Measurements from ENCODE around the gene BOC. TPM values are rescaled to one million over a fixed set of nuclear protein-coding genes. Genes with fewer than 3 reads are reported as not detected.

BOC gene
- total RNA-seq, 1 donor: 22.8 TPM

- DNase-seq (ENCODE audit: insufficient read length, low spot score, missing footprints): peak; percentile 97
These were observed 64.8 kb downstream of the BOC start for GRCh38 chr3:113275929-113276750.

DNA sequence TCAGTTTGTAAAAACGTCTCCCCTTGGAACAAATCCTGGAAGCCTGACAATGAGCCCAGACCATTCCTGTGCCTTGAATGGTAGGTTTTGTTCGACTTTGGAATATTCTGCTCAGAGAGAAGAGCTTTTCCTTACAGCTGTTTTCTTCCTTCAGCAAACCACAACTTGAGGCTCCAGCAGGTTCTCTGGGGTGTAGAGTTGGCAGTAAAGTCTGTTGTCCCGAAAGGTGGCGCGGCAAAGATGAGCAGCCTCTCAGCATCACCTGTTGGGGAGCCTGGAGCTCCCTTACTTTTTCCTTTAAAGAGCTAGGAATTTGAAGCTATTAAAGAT, 65.4 kb downstream of the BOC start:
- Histone ChIP-seq H3K9me3 (ENCODE audit: low read depth, low read length) (no peaks in the 10 kb centered on the region), H3K27ac (ENCODE audit: low read depth, low read length) (peak overlapping the region; percentile 84), H3K79me2 (ENCODE audit: insufficient read depth, low read length) (no peaks in the 10 kb centered on the region), H3K4me2 (ENCODE audit: insufficient read depth, low read length) (peak overlapping the region; percentile 73), H3K36me3 (ENCODE audit: insufficient read depth, low read length) (peaks cover 9% of the 10 kb centered on the region), H3K4me3 (ENCODE audit: insufficient read depth, low read length) (peak overlapping the region; percentile 64), H3K4me1 (ENCODE audit: insufficient read depth, low read length) (peaks cover 14% of the 10 kb centered on the region), H4K20me1 (ENCODE audit: insufficient read depth, low read length) (no peaks in the 10 kb centered on the region), H3K27me3 (ENCODE audit: insufficient read depth, low read length) (no peaks in the 10 kb centered on the region), H2AFZ (ENCODE audit: low read length) (peak overlapping the region; percentile 80)
- no peak for TF ChIP-seq CTCF (IDR thresholded peaks at IDR 0.05; ENCODE audit: extremely low read depth, low read depth, low read length)
- DNase-seq (ENCODE audit: insufficient read length, low spot score, missing footprints): no peak

More at GRCh38 chr3:113275929-113276750, 64.8 kb downstream of the BOC start:
- Histone ChIP-seq H3K36me3 (ENCODE audit: insufficient read depth, low read length) (peaks cover 9% of the 10 kb centered on the region), H3K4me2 (ENCODE audit: insufficient read depth, low read length) (peak overlapping the region; percentile 73), H3K79me2 (ENCODE audit: insufficient read depth, low read length) (no peaks in the 10 kb centered on the region), H3K27me3 (ENCODE audit: insufficient read depth, low read length) (no peaks in the 10 kb centered on the region), H3K4me1 (ENCODE audit: insufficient read depth, low read length) (peaks cover 14% of the 10 kb centered on the region), H4K20me1 (ENCODE audit: insufficient read depth, low read length) (no peaks in the 10 kb centered on the region), H3K4me3 (ENCODE audit: insufficient read depth, low read length) (peak overlapping the region; percentile 64), H2AFZ (ENCODE audit: low read length) (peak overlapping the region; percentile 80), H3K9me3 (ENCODE audit: low read depth, low read length) (no peaks in the 10 kb centered on the region), H3K27ac (ENCODE audit: low read depth, low read length) (peak overlapping the region; percentile 84)
- peak; percentile 32 for TF ChIP-seq CTCF (IDR thresholded peaks at IDR 0.05; ENCODE audit: extremely low read depth, low read depth, low read length)

DNA sequence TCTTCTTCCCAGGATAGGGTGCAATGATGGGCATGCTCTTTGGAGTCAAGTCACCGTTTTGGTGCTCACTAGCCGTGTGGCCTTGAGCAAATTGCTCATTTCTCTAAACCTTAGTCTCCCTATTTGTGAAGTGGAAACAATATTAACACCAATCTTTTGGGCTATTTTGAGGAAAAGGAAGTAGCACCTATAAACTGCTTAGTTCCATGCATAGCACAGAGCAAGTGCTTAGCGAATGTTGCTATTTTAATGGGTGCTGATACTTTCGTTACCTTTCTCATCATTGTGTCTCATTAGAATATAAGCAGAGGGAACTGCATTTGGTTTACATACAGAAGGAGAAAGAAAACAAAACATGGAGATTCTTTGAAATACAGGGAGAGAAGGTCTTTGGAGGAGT, 66.1 kb downstream of the BOC start:
- Histone ChIP-seq H3K27me3 (ENCODE audit: insufficient read depth, low read length) (no peaks in the 10 kb centered on the region), H3K4me2 (ENCODE audit: insufficient read depth, low read length) (no peak overlapping the region), H3K79me2 (ENCODE audit: insufficient read depth, low read length) (no peaks in the 10 kb centered on the region), H3K4me1 (ENCODE audit: insufficient read depth, low read length) (peaks cover 14% of the 10 kb centered on the region), H3K4me3 (ENCODE audit: insufficient read depth, low read length) (no peak overlapping the region), H2AFZ (ENCODE audit: low read length) (no peak overlapping the region), H3K9me3 (ENCODE audit: low read depth, low read length) (no peaks in the 10 kb centered on the region), H3K27ac (ENCODE audit: low read depth, low read length) (no peak overlapping the region), H4K20me1 (ENCODE audit: insufficient read depth, low read length) (no peaks in the 10 kb centered on the region), H3K36me3 (ENCODE audit: insufficient read depth, low read length) (peaks cover 9% of the 10 kb centered on the region)
- no peak for TF ChIP-seq CTCF (IDR thresholded peaks at IDR 0.05; ENCODE audit: extremely low read depth, low read depth, low read length)
- DNase-seq (ENCODE audit: insufficient read length, low spot score, missing footprints): no peak

GRCh38 chr3:113277941-113278598, 66.7 kb downstream of the BOC start:
- Histone ChIP-seq H3K79me2 (ENCODE audit: insufficient read depth, low read length) (no peaks in the 10 kb centered on the region), H3K36me3 (ENCODE audit: insufficient read depth, low read length) (peaks cover 9% of the 10 kb centered on the region), H3K4me1 (ENCODE audit: insufficient read depth, low read length) (peaks cover 14% of the 10 kb centered on the region), H3K9me3 (ENCODE audit: low read depth, low read length) (no peaks in the 10 kb centered on the region), H3K4me2 (ENCODE audit: insufficient read depth, low read length) (no peak overlapping the region), H2AFZ (ENCODE audit: low read length) (no peak overlapping the region), H3K27ac (ENCODE audit: low read depth, low read length) (no peak overlapping the region), H3K27me3 (ENCODE audit: insufficient read depth, low read length) (no peaks in the 10 kb centered on the region), H3K4me3 (ENCODE audit: insufficient read depth, low read length) (no peak overlapping the region), H4K20me1 (ENCODE audit: insufficient read depth, low read length) (no peaks in the 10 kb centered on the region)
- DNase-seq (ENCODE audit: insufficient read length, low spot score, missing footprints): no peak
- TF ChIP-seq CTCF (IDR thresholded peaks at IDR 0.05; ENCODE audit: extremely low read depth, low read depth, low read length): no peak

Measured in osteoblast (primary cell).